Loucy (cell line): Measurements from ENCODE around the gene DRAXIN.

Experiments
- H2AFZ ChIP-seq: fragments of 200-600 bp; sonication (generic); 2 replicates; pipeline ENCODE4 v1.6.0; 2016; ENCODE audit warnings: antibody characterized with exemption, mild to moderate bottlenecking, low read length, moderate library complexity
- H3F3A ChIP-seq: fragments of 200-600 bp; 2 replicates; pipeline ENCODE4 v1.6.0; 2016; ENCODE audit warnings: antibody characterized with exemption, low read depth, mild to moderate bottlenecking
- H3K27me3 ChIP-seq: fragments of 200-600 bp; sonication (generic); 2 replicates; pipeline ENCODE4 v1.6.1; 2014; ENCODE audit warnings: low read length, mild to moderate bottlenecking; ENCODE audit not compliant: insufficient read depth, poor library complexity, severe bottlenecking
- H3K36me3 ChIP-seq: fragments of 200-600 bp; sonication (generic); 2 replicates; pipeline ENCODE4 v1.6.1; 2016; ENCODE audit warnings: low read length; ENCODE audit not compliant: insufficient read depth
- H3K4me1 ChIP-seq: fragments of 200-600 bp; sonication (generic); 2 replicates; pipeline ENCODE4 v1.5.1; 2014; ENCODE audit warnings: low read length, mild to moderate bottlenecking; ENCODE audit not compliant: insufficient read depth, poor library complexity, severe bottlenecking
- H3K4me2 ChIP-seq: fragments of 200-600 bp; sonication (generic); 2 replicates; pipeline ENCODE4 v1.6.0; 2014; ENCODE audit warnings: antibody characterized with exemption, low read length, low read depth, mild to moderate bottlenecking; ENCODE audit not compliant: poor library complexity, severe bottlenecking
- H3K4me3 ChIP-seq: fragments of 200-600 bp; sonication (generic); 2 replicates; pipeline ENCODE4 v1.5.1; 2014; ENCODE audit warnings: low read length, mild to moderate bottlenecking, mixed read lengths; ENCODE audit not compliant: poor library complexity, severe bottlenecking
- H3K79me2 ChIP-seq: fragments of 200-600 bp; sonication (generic); 2 replicates; pipeline ENCODE4 v1.6.1; 2014; ENCODE audit warnings: low read length; ENCODE audit not compliant: insufficient read depth
- H3K9ac ChIP-seq: fragments of 200-600 bp; sonication (generic); 2 replicates; pipeline ENCODE4 v1.6.0; 2014; ENCODE audit warnings: mild to moderate bottlenecking, low read depth, low read length, moderate library complexity; ENCODE audit not compliant: poor library complexity, severe bottlenecking
- H3K9me2 ChIP-seq: fragments of 200-600 bp; sonication (generic); replicated peaks from 2 replicates; pipeline ENCODE4 v1.6.1; 2016; ENCODE audit warnings: low read depth, low read length, mixed read lengths
- H3K9me3 ChIP-seq: fragments of 200-600 bp; sonication (generic); 2 replicates; pipeline ENCODE4 v1.6.1; 2014; ENCODE audit warnings: mild to moderate bottlenecking, antibody characterized with exemption, low read length, low read depth; ENCODE audit not compliant: insufficient read depth
- H4K20me1 ChIP-seq: fragments of 200-600 bp; sonication (generic); 2 replicates; pipeline ENCODE4 v1.6.0; 2014; ENCODE audit warnings: antibody characterized with exemption, low read length, mild to moderate bottlenecking; ENCODE audit not compliant: insufficient read depth, poor library complexity, severe bottlenecking
- CTCF ChIP-seq: fragments of 200-600 bp; sonication (generic); conservative IDR thresholded peaks from 2 replicates; pipeline ENCODE4 v1.5.1; 2014; ENCODE audit warnings: mild to moderate bottlenecking, antibody characterized with exemption, low read length
- EZH2phosphoT487 ChIP-seq: fragments of 200-600 bp; IDR thresholded peaks from 2 replicates; pipeline ENCODE4 v1.6.1; 2018; ENCODE audit warnings: antibody characterized with exemption, mild to moderate bottlenecking, moderate library complexity, borderline replicate concordance

The DRAXIN gene

GRCh38 chr1:11757047-11757446, 65.5 kb downstream of the DRAXIN start:
- no peaks in the 10 kb centered on the region for H3K4me1 ChIP-seq
- H3K9ac ChIP-seq = no peak overlapping the region
- H3K4me3 ChIP-seq = no peak overlapping the region
- no peak overlapping the region for H3K4me2 ChIP-seq
- H3K9me3 ChIP-seq = no peaks in the 10 kb centered on the region
- H3K9me2 ChIP-seq = no peaks in the 10 kb centered on the region
- no peaks in the 10 kb centered on the region for H3F3A ChIP-seq
- H3K27me3 ChIP-seq = no peaks in the 10 kb centered on the region
- no peak for TF ChIP-seq EZH2phosphoT487
- no peak for TF ChIP-seq CTCF
- H3K79me2 ChIP-seq = no peaks in the 10 kb centered on the region
- H4K20me1 ChIP-seq = no peaks in the 10 kb centered on the region
- H2AFZ ChIP-seq = no peak overlapping the region
- no peaks in the 10 kb centered on the region for H3K36me3 ChIP-seq

GRCh38 chr1:11759791-11760190, 68.3 kb downstream of the DRAXIN start:
- H3K9me3 ChIP-seq = no peaks in the 10 kb centered on the region
- no peaks in the 10 kb centered on the region for H4K20me1 ChIP-seq
- H3K4me3 ChIP-seq = no peak overlapping the region
- H3F3A ChIP-seq = no peaks in the 10 kb centered on the region
- H3K79me2 ChIP-seq = no peaks in the 10 kb centered on the region
- TF ChIP-seq CTCF = no peak
- TF ChIP-seq EZH2phosphoT487 = no peak
- no peaks in the 10 kb centered on the region for H3K36me3 ChIP-seq
- H3K4me2 ChIP-seq = no peak overlapping the region
- H3K9ac ChIP-seq = no peak overlapping the region
- no peaks in the 10 kb centered on the region for H3K4me1 ChIP-seq
- no peaks in the 10 kb centered on the region for H3K27me3 ChIP-seq
- no peaks in the 10 kb centered on the region for H3K9me2 ChIP-seq
- H2AFZ ChIP-seq = no peak overlapping the region

GRCh38 chr1:11761285-11761684, 69.8 kb downstream of the DRAXIN start:
- H2AFZ ChIP-seq = no peak overlapping the region

More at GRCh38 chr1:11761285-11761684, 69.8 kb downstream of the DRAXIN start:
- Histone ChIP-seq H3K9me3 (no peaks in the 10 kb centered on the region), H3K9me2 (no peaks in the 10 kb centered on the region), H3K27me3 (no peaks in the 10 kb centered on the region), H3K4me3 (no peak overlapping the region), H3F3A (no peaks in the 10 kb centered on the region), H4K20me1 (no peaks in the 10 kb centered on the region), H3K9ac (no peak overlapping the region), H3K79me2 (no peaks in the 10 kb centered on the region), H3K4me2 (no peak overlapping the region), H3K4me1 (no peaks in the 10 kb centered on the region), H3K36me3 (no peaks in the 10 kb centered on the region)
- TF ChIP-seq EZH2phosphoT487 = no peak
- TF ChIP-seq CTCF = no peak
